GM10266 (cell line): ENCODE data around the gene SESN2.

Source experiments
- DNase-seq: peaks from one replicate; pipeline ENCODE4 v3.0.0; 2012; ENCODE audit errors: extremely low spot score
- TF ChIP-seq, protein P1 (sequence below): IDR thresholded peaks from 2 replicates; pipeline ENCODE4 v1.5.1; 2012; ENCODE audit warnings: mild to moderate bottlenecking, low read depth; ENCODE audit not compliant: control insufficient read depth, insufficient read depth; ENCODE audit errors: missing control alignments

SESN2 gene

GRCh38 chr1:28290851-28291250 lies 31.5 kb downstream of the SESN2 start:
- no peak for DNase-seq
- TF ChIP-seq, protein P1, sequence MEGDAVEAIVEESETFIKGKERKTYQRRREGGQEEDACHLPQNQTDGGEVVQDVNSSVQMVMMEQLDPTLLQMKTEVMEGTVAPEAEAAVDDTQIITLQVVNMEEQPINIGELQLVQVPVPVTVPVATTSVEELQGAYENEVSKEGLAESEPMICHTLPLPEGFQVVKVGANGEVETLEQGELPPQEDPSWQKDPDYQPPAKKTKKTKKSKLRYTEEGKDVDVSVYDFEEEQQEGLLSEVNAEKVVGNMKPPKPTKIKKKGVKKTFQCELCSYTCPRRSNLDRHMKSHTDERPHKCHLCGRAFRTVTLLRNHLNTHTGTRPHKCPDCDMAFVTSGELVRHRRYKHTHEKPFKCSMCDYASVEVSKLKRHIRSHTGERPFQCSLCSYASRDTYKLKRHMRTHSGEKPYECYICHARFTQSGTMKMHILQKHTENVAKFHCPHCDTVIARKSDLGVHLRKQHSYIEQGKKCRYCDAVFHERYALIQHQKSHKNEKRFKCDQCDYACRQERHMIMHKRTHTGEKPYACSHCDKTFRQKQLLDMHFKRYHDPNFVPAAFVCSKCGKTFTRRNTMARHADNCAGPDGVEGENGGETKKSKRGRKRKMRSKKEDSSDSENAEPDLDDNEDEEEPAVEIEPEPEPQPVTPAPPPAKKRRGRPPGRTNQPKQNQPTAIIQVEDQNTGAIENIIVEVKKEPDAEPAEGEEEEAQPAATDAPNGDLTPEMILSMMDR, result no peak

DNA sequence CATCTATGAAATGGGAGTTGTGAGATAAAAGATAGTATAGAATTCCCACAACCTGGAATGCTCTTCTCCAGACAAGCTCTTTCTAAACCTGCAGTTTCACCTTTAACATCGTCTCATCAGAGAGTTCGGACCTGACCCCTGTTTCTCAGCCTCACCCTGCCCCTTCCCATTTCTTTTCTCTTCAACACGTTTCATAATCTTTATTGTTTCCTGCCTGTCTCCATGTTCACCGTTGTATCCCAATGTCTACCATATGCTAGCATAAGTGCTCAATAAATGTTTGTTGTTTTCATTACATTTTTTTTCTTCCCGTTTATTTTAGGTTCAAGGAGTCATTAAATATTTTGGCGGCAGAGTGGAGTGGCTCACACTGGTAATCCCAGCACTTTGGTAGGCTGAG lies 32.4 kb downstream of the SESN2 start:
- TF ChIP-seq, protein P1, result no peak

GRCh38 chr1:28295936-28296335 lies 36.6 kb downstream of the SESN2 start:
- DNase-seq, result no peak
- TF ChIP-seq, protein P1, result no peak

More for the DNA sequence above, 32.4 kb downstream of the SESN2 start:
- no peak for DNase-seq

DNA sequence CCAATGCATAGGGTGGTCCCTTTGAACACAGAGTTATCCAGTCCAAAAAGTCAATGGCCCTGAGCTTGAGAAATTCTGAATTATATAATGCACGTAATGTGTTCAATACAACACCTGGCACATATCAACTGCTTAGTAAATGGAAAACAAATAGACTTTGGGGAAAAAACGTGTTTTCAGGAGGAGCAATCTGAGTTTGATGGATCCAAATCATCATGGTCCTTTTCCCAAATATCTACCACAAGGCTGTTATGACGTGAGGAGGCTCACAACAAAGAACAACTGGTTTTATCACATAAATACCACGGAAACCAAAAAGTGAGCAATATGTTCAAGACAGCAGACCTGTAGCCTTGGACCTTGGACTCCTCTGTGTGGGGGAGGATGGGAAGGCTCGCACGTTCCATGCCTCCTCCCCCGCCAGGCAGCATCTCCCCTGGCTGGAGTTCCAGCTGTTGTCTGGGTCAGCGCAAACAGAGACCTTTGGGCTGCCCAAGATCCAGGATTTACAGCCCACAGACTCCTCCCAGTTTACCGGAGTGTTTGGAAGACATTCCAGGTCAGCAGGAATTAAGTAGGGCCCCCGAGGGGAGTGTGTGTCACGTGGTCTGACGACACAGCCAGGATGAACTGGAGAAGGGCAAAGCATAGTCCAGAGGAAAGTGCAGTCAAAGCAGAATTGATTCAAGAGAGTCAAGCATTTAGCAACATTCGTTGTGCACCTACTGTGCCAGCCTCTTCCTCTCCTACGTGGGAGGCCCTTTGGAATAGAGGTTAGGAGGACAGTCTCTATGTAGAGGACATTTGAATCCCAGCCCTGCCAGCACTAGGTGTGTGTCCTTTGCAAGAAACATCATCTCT lies 37.3 kb downstream of the SESN2 start:
- no peak for DNase-seq
- TF ChIP-seq, protein P1, result no peak

GRCh38 chr1:28297826-28298225 lies 38.5 kb downstream of the SESN2 start:
- no peak for DNase-seq
- TF ChIP-seq, protein P1, result no peak

DNA sequence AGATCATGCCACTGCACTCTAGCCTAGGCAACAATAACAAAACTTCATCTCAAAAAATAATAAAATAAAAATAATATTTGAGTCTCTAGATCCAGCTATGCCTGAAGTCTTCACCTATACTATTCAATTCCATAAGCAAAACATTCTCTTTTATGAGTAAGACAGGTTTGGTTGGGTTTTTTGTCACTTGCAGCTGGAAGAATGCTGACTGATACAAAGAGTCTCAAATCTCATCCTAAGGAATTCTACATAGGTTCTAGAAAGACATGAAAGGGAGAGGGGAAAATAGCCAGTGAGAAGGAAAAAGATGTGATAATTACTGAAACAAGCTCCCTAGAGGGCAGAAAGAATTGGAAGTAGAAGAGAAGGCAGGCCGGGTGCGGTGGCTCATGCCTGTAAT lies 39.1 kb downstream of the SESN2 start:
- no peak for DNase-seq
- TF ChIP-seq, protein P1, result no peak
